Measurements from ENCODE around the gene OR6J1.
"Not testable (repeated sequence)": the region's sequence is repeated elsewhere in the genome, so short reads cannot be mapped to it uniquely, and the experiment has no call there.

The OR6J1 gene

DNA sequence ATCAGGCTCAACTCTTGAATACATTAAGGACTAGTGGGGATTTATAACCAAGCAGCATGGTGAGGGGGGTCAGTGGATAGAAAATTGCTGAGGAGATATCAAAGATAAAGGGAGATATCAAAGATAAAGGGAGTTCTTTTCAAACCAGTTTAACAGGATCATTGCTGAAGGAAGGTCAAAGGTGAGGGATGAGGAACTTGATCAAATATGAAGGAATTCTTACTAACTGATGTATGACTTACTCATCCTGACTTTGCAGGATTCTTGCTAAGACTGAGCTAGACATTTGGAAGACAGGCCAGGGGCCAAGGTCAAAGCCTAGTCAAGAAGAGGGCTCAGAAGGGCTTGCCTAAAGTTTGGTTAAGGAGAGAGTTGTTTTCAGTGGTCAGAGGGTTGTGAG lies 41.3 kb downstream of the OR6J1 start:
- peak in 1 of 3 donors; percentile 10 for DNase-seq

DNA sequence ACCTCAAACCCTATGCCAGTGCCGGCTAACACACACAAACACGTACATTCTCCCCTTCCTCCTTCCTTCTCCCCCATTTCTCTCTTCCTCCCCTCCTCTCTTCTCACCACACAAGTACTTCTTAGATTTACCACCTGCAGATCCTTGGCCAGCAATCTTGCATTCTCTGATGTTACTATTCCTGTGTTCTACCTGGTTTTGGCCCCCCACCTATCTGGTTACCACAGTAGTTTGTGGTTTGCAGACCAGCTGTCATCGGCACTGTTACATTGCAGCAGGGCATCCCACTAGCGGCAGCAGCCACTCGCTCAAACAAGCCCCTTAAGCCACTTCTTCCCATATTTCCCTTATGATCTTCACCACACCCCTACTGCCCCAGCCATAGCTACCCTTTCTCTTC lies 42.2 kb downstream of the OR6J1 start:
- DNase-seq = no peak

DNA sequence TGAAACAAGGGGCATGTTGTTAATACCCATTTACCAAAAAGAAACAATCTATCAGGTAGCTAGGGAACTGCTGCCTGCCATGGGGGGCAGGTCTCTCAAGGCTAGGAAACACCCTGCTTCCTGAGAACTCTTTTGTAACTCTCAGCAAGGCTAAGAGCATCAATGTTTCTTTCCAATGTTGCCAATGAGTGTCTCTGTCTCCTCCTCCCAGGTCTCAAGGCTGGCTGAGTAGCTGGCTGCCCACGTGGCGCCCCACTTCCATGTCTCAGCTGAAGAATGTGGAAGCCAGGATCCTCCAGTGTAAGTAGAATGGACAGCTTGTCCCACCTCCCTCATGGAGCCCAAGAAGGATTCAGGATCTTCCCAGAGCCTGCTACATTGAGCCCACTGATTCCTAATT lies 42.7 kb downstream of the OR6J1 start:
- no peak for DNase-seq

DNA sequence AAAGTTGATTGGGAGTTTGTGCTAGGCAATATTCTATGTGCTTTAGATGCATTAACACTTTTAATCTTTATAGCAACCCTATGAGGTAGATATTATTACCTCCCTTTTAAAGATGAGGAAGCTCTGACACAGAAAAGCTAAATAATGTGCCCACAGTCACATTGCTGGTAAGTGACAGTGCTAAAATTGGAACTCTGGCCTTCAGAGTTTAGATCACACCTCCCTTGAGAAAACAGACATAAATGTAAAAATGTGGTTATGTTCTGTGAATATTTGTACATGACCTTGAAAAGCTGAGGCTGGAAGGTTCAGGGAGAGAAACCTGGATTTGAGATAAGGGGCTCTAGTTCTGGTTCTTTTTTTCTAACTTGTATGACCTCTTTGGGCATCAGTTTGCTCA lies 44.1 kb downstream of the OR6J1 start:
- no peak for DNase-seq

DNA sequence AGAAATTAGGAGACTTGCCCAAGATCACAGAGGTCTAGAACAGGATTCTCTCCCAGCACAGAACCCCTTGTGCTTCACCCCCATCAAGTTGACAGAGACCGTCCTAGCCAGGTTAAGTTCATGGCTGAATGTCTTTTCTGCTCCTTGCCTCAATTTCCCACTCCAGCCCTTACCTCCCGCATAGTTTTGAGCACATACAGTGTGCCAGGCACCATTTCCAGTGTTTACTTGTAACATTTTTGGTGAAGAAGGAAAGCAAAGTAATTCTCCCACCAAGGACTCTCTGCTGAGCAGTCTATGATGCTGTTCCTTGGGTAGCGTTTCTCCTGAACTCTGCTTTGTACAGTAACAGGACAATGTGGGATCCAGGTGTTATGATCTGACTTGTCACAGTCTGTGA lies 44.8 kb downstream of the OR6J1 start:
- no peak for DNase-seq

DNA sequence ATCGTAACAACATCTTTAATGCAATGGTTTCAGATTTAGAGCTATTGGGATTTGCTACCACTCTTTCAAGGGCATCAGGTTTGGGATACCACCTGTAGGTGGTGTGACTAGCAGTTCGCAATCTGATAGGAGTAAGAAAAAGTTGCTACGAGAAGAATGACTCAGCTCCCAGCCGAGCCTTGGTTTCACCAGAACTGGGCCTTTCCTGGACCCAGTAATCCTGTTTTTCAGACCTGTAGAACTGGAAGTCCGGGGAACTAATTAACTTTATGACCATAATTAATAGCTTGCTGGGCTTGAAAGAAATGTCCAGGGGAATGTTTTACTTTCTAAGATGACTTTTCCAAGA lies 45.3 kb downstream of the OR6J1 start:
- peak; percentile 57 to 58 (median 58) for DNase-seq

DNA sequence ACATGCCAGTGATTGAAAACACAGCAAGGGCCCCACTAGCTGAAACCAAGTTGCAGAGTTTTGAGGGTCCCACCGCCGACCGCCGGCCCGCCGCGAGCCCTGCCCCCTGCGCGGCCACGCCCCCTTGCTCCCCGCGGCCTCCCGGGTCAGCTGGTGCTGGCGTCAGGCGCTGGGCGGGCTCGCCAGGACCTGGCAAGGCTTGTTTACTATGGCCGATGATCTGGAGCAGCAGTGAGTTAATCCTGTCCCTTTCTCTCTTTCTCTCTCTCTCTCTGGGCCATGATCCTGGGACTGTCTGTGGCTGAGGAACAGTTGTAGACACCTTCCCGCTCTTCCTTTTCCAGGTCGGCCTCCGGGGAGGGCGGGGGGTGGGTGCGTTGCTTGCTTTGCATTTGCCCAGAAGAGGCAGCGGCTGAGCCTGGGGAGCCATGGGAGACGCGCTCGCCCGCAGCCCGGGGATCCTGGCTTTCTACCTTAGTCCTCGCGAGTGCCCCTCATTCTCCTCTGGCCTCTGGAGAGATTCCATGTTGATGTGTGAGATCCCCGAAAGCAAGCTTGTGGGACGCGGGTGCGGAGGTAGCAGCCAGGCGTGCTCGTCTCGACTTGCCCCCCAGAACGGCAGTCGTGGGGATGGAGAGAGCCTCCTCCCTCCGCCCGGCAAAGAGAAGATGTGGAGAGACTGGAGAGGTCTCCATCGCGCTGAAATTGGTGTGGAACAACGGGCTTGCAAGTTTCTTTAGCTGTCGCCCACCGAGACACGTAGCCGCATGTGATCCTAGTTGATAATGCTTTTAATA lies 45.9 kb downstream of the OR6J1 start, which contains the start of gene ABHD4:
Gene ABHD4, plus strand, starts transcription at position 202 of the 797 bp plus-strand sequence. Its CDS starts 7 bp downstream, at position 209.
- peak; percentile 71 to 89 (median 81) for DNase-seq

DNA sequence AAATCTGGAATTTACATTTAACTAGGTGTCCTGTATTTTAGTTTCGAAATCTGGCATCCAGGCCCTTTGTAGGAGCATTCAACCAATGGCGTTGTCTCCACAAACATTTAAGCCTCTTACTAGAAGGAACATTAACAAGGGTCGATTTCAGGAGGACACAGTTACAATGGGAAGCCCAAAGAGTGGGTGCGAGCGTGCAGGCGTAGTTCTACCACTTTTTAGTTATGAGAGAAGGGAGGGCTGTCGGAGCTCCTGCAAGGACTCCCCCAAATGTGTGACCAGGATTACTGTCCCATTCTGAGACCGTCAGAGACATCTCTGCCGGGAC lies 46.4 kb downstream of the OR6J1 start:
- DNase-seq = no peak

DNA sequence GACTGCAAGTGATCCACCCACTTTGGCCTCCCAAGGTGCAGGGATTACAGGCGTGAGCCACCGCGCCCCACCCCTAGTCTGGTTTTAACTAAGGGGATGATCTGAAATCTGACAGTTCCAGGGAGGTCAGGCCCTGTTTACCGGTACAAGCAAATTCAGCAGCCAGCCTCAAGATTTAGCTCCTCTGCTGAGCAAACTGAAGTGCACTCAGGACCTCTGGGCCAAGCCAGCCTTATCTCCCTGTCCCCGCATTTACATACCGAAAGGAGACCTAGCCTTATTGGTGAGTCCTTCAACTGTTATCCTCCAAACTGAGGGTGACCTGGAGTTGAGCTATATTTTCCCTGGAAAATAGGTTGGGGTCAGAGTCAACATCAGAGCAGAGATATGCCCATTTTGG lies 46.9 kb downstream of the OR6J1 start:
- DNase-seq = no peak

DNA sequence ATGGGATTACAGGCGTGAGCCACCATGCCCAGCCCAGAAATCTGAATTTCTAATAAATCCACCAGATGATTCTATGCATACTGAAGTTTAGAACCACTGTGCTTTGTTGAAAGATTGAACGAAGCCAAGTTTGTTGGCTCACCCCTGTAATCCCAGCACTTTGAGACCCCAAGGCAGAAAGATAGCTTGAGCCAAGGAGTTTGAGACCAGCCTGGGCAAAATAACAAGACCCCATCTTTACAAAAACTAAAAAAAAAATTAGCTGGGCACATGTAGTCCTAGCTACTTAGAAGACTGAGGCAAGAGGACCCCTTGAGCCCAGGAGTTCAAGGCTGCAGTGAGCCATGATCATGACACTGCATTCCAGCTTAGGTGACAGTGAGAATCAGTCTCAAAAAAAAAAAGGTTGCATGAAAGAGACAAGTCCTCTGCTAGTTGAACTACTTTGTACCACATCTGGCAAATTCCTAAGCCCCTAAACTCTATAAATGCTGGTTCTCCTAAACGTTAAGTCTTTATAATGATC lies 47.7 kb downstream of the OR6J1 start:
- DNase-seq = no peak

DNA sequence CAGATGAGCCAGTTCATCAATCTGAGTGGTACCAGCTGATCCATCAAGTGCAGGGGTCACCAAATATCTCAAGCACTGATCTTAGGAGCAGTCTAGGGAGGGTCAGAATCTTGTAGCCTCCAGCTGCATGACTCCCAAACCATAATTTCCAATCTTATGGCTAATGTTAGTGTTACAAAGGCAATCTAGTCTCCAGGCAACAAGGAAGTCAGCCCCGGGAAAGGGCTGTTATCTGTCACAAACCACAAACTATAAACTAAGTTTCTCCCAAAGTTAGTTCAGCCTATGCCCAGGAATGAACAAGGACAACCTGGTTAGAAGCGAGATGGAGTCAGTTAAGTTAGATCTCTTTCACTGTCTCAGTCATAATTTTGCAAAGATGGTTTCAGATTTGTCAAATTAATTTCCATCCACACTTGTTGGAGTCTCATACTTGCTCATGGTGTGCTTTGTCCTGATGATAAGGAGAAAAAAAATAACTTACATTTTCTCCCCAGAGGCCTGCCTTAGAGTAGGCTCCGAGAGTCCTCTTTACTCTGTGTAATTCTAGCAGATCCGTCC lies 49.9 kb downstream of the OR6J1 start:
- no peak for DNase-seq

DNA sequence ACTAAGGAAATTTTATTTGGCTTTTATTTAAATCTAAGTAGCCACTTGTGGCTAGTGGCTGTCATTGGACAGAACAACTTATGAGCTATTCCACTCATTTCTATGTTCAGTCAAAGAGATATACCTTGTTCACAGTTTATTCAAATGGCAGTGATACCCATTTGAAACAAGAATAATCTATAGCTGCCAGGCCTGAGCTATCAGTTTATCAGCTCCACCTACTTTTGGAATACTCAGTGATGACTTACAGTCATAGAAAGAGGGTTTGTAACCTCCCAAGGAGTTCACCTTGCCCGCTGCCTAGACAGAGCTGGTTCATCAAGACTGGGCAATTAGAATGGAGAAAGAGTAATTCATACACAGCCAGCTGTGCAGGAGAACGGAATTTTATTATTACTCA lies 50.6 kb downstream of the OR6J1 start:
- DNase-seq = no peak

DNA sequence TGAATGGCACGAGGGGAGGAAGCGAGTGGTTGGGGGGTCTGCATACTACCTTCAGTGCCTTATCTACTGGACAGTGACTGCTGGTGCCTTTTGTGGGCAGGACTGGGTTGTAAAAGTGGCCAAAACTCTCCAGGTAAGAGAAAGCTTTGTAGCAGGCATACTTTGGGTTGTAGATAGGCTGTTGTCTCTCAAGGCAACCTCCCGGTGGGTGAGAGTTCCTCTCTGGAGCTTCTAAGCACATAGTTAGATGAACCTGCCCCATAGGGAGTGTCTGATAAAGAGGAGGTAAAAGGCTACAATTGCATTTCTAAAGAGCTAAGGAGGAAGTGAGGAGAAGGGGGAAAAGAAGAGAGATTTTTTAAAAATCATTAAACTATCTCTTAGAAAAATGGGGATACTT lies 51.0 kb downstream of the OR6J1 start:
- no peak for DNase-seq

DNA sequence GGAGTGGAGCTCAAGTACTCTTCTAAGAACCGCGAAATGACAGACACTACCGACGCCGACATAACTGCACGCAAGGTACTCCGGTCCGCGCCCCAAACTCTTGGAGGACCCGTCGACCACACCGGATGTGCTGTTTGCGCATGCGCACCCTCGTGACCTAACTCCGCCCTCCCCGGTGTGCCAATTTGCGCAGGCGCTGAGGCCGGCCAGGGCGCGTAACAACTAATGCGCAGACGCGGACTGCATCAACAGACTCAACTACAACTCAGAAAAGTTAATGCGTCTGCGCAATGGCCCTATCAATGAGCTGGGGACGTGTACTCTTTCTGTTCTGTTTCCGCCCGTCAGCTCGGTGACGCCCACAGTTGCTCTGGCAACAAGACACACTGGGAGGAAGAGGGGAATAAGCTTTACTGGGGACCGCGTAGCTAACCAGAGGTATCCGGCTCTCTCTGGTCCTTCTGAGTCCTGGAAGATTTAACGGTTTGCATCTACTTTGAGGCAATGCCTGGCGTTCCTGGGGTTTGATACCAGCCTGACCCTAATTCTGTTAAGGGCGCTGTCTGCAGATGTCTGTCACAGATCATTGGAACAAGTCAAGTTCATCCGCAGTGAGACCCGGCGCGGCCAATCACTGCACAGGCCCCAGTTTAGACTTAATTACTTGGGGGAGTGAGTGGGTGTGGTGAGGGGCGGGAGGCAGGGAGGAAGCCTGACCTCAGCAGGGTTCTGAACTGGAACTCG lies 54.9 kb downstream of the OR6J1 start, which contains the start of gene DAD1:
Gene DAD1, minus strand, starts transcription at position 129 of the 744 bp plus-strand sequence. Its CDS starts 67 bp downstream, at position 62.
- peak; percentile 99 to 100 (median 100) for DNase-seq

DNA sequence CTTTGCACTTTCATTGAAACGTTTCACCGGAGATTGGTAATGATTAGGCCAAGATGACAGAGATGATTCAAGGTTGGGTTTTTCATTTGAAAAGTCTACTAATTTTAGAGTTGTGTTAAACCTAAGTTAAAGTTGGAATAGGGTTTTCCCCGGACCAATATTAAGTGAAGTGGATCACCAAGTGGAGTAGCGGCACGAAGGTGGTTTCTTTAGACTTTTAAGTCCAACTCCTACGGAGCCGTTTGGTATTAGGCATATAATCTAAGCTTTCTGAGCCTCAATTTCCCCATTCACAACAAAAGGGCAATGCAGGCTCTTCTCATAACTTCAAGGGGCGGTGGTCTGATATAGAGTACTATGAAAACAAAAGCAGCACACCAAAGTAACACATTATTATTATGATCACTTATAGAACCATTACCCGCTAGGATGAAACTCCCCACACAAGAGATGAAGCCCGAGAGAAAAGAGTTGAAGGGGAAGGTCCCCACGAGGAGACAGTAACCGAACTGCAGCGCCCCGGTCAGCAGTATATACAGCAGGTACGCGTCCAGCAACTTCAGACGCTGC lies 55.5 kb downstream of the OR6J1 start:
- peak in 2 of 3 donors; percentile 40 to 47 for DNase-seq

DNA sequence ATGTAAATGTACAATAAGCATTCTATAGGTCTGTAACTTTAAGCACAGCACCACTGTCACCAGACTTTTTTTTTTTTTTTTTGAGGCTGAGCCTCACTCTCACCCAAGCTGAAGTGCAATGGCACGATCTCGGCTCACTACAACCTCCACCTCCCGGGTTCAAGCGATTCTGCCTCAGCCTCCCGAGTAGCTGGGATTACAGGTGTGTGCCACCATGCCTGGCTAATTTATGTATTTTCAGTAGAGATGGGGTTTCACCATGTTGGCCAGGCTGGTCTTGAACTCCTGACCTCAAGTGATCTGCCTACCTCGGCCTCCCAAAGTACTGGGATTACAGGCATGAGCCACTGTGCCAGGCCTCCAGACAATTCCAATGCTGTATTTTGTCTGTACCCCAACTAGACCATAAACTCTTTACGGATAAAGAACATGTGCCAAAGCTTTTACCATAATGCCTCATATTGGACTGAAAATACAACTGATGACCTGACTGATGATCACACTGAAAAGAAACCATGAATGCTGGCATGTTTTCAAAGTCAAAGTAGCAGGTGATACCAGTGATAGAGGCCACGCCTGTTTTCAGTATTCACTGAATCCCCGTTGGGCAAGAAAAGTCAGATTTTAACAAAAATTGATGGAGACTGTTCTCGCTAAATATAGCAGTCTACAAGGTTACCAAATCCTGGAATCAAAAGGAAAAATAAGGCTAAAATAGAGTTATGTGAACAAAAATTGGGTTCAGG lies 56.3 kb downstream of the OR6J1 start:
- DNase-seq = not testable (repeated sequence)

DNA sequence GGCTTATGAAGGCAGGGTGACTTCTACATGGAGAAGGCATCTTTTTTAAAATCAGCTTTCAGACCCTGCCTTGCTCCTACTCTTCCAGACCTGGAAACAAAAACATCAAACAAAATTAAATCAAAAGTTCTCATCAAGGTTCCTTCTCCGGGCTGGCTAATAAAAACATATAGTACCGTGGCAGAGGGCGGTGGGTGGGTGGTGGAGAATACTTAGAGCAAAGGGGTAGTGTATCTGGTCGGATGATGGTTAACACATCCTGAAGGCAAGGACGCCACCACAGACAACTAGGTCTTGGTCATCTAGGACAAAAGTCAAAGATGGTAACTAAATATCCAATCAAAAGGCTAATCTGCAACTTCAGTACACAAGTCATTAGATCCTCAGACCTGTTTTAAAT lies 56.9 kb downstream of the OR6J1 start:
- no peak for DNase-seq

DNA sequence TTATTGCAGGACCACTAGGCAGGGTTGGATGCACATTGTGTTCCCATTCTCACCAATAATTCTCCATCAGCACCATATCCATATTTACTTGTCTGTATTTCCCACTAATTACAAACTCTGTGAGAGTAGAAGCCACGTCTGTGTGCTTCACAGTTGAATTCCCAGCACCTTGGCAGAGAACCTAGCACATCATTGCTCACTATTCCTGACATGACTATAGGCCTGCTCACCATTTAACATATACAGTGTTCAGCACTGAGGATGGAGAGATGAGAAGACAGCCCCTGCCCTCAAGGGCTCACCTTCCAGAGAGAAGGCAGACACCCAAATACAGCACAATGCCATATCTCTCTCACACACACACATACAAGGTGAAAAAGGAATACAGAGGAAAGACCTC lies 60.2 kb downstream of the OR6J1 start:
- DNase-seq = no peak

All from suppressor macrophage treated with lipopolysaccharide for 1 hour (primary cell).